Measurements from ENCODE around the gene ABLIM1.

GRCh38 chr10:114525368-114525949 is 132.6 kb downstream of the ABLIM1 start:
- no peak for TF ChIP-seq POLR2A (IDR thresholded peaks at IDR 0.05)
- TF ChIP-seq CTCF (IDR thresholded peaks at IDR 0.05): no peak
- no peak for TF ChIP-seq EP300 (IDR thresholded peaks at IDR 0.05; ENCODE audit: low read depth)
- no peak for TF ChIP-seq POLR2AphosphoS5 (IDR thresholded peaks at IDR 0.05)

All from transverse colon (tissue), 4 donors.